ENCODE data around the gene CCDC191.

DNA sequence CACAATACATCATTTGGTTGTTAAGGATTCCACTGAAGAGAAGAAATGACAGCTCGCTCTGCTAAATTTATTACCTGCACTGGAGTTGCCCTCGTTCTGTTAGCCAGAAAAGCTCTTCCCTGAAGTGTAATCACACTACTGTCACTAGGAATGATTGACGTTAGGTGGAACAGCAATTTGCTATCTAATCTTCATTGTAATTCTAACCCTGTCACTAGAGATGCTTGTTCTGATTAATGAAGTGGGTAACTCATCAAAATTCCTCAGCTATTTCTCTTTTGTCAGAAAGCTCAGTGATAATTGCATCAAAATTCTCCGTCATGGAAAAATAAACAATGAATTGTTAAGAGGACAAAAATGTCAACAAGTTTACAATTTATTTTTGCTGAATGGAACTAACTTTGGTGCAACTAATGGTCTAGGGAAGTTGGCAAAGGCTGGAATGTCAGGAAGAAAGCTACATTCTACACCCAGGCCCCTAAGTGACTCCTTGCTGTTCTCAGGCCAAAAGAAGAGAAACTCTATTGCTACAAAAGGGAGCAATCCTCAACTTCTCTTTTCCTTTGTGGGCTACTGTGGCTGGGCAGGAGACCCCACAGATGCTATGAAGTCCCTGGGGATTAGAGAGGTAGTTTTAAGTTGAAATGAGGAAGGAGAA lies 34.1 kb downstream of the CCDC191 start:
- TF ChIP-seq CTCF (IDR thresholded peaks at IDR 0.05) (no peak), POLR2A (IDR thresholded peaks at IDR 0.05; ENCODE audit: low read depth) (no peak), POLR2AphosphoS5 (IDR thresholded peaks at IDR 0.05) (no peak), EP300 (IDR thresholded peaks at IDR 0.05) (no peak)

All from esophagus muscularis mucosa (tissue), 4 donors.